Trophoblast cell (in vitro differentiated cells and primary cell): ENCODE results near the gene IFI44.

Experiments used
- DNase-seq, 2 donors: peaks; one replicate each; pipeline ENCODE4 v3.0.0-alpha.2; 2016
- H2AFZ ChIP-seq: 2 replicates; pipeline ENCODE4 v1.6.1; 2013; ENCODE audit warnings: low read length, moderate library complexity, mild to moderate bottlenecking; ENCODE audit not compliant: insufficient read depth, poor library complexity
- H2AK5ac ChIP-seq: 2 replicates; pipeline ENCODE4 v1.6.1; 2013; ENCODE audit warnings: mild to moderate bottlenecking, low read length
- H2BK120ac ChIP-seq: 2 replicates; pipeline ENCODE4 v1.6.1; 2013; ENCODE audit warnings: low read length, mild to moderate bottlenecking, moderate library complexity; ENCODE audit not compliant: insufficient read depth, poor library complexity
- H2BK12ac ChIP-seq: 2 replicates; pipeline ENCODE4 v1.6.1; 2013; ENCODE audit warnings: mild to moderate bottlenecking, low read length, moderate library complexity
- H2BK5ac ChIP-seq: 2 replicates; pipeline ENCODE4 v1.6.1; 2013; ENCODE audit warnings: low read length, low read depth, moderate library complexity, mild to moderate bottlenecking; ENCODE audit not compliant: poor library complexity
- H3K14ac ChIP-seq: 2 replicates; pipeline ENCODE4 v1.6.1; 2013; ENCODE audit warnings: mild to moderate bottlenecking, low read length
- H3K18ac ChIP-seq: 2 replicates; pipeline ENCODE4 v1.6.1; 2013; ENCODE audit warnings: mild to moderate bottlenecking, low read length
- H3K23ac ChIP-seq: 2 replicates; pipeline ENCODE4 v1.6.1; 2013; ENCODE audit warnings: low read length
- H3K27ac ChIP-seq: 2 replicates; pipeline ENCODE4 v1.5.1; 2013; ENCODE audit warnings: low read depth, mild to moderate bottlenecking, inconsistent platforms, low read length, moderate library complexity
- H3K27me3 ChIP-seq: 2 replicates; pipeline ENCODE4 v1.6.1; 2013; ENCODE audit warnings: inconsistent platforms, mild to moderate bottlenecking, low read length, moderate library complexity; ENCODE audit not compliant: insufficient read depth
- H3K36me3 ChIP-seq, 2 experiments: 1 replicate in 1 of 2; 2 replicates in 1 of 2; pipeline ENCODE4 v1.6.1; 2013; ENCODE audit warnings: low read length in 2 of 2, mild to moderate bottlenecking in 2 of 2, moderate library complexity in 1 of 2; ENCODE audit not compliant: insufficient read depth in 2 of 2, control insufficient read depth in 1 of 2
- H3K4ac ChIP-seq: 2 replicates; pipeline ENCODE4 v1.6.1; 2013; ENCODE audit warnings: low read depth, mild to moderate bottlenecking, low read length, moderate library complexity
- H3K4me1 ChIP-seq, 2 experiments: 1 replicate in 1 of 2; 2 replicates in 1 of 2; pipeline ENCODE4 v1.6.1; 2013; ENCODE audit warnings: low read length in 2 of 2, mild to moderate bottlenecking in 2 of 2, moderate library complexity in 1 of 2; ENCODE audit not compliant: insufficient read depth in 2 of 2, control insufficient read depth in 1 of 2
- H3K4me2 ChIP-seq: 2 replicates; pipeline ENCODE4 v1.6.1; 2013; ENCODE audit warnings: inconsistent platforms, mild to moderate bottlenecking, low read length, moderate library complexity
- H3K4me3 ChIP-seq: 2 replicates; pipeline ENCODE4 v1.5.1; 2013; ENCODE audit warnings: mild to moderate bottlenecking, low read depth, low read length, inconsistent platforms
- H3K79me1 ChIP-seq: one replicate; pipeline ENCODE4 v1.6.1; 2013; ENCODE audit warnings: low read length
- H3K79me2 ChIP-seq: 2 replicates; pipeline ENCODE4 v1.6.1; 2013; ENCODE audit warnings: low read length, mild to moderate bottlenecking; ENCODE audit not compliant: control insufficient read depth, insufficient read depth, poor library complexity
- H3K9ac ChIP-seq: 2 replicates; pipeline ENCODE4 v1.6.1; 2013; ENCODE audit warnings: mild to moderate bottlenecking, low read length
- H3K9me3 ChIP-seq: 2 replicates; pipeline ENCODE4 v1.6.1; 2013; ENCODE audit warnings: low read depth, mild to moderate bottlenecking, control low read depth, inconsistent platforms, low read length; ENCODE audit not compliant: insufficient read depth
- H4K12ac ChIP-seq: 2 replicates; pipeline ENCODE4 v1.6.1; 2013; ENCODE audit warnings: low read depth, mild to moderate bottlenecking, low read length, moderate library complexity
- H4K8ac ChIP-seq: 2 replicates; pipeline ENCODE4 v1.6.1; 2013; ENCODE audit warnings: low read depth, mild to moderate bottlenecking, low read length, moderate library complexity
- H4K91ac ChIP-seq: one replicate; pipeline ENCODE4 v1.6.1; 2013; ENCODE audit warnings: low read depth, mild to moderate bottlenecking, low read length, moderate library complexity
- WGBS: extraction: QIAGEN DNeasy Blood & Tissue Kit; methylation state at CpG from one replicate; pipeline ENCODE4 v1.1.7; 2013; ENCODE audit warnings: missing lambda C conversion rate; ENCODE audit not compliant: insufficient read length, insufficient coverage; ENCODE audit errors: extremely low coverage; 5-methylcytosine and 5-hydroxymethylcytosine counted together

The IFI44 gene

GRCh38 chr1:78647238-78647637 lies 2.4 kb upstream of the IFI44 start:
- H3K23ac ChIP-seq, result no peak overlapping the region
- H3K36me3 ChIP-seq, result no peaks in the 10 kb centered on the region
- H2BK5ac ChIP-seq, result no peak overlapping the region
- H3K79me2 ChIP-seq, result no peaks in the 10 kb centered on the region
- DNase-seq, result no peak
- no peak overlapping the region for H2AFZ ChIP-seq
- WGBS, result no CpG with 5 or more reads among the region's 1 CpG
- H3K9me3 ChIP-seq, result peaks cover 5% of the 10 kb centered on the region
- H3K18ac ChIP-seq, result no peak overlapping the region
- no peaks in the 10 kb centered on the region for H3K79me1 ChIP-seq
- no peak overlapping the region for H2AK5ac ChIP-seq
- H2BK12ac ChIP-seq, result no peak overlapping the region
- H2BK120ac ChIP-seq, result no peak overlapping the region
- H4K8ac ChIP-seq, result no peak overlapping the region
- H3K14ac ChIP-seq, result no peak overlapping the region
- no peak overlapping the region for H3K4ac ChIP-seq
- H3K27me3 ChIP-seq, result no peaks in the 10 kb centered on the region
- H3K4me1 ChIP-seq, result no peaks in the 10 kb centered on the region
- no peak overlapping the region for H3K9ac ChIP-seq
- H3K4me2 ChIP-seq, result no peak overlapping the region
- no peak overlapping the region for H3K4me3 ChIP-seq
- no peak overlapping the region for H4K91ac ChIP-seq
- no peak overlapping the region for H4K12ac ChIP-seq
- no peak overlapping the region for H3K27ac ChIP-seq

- Histone ChIP-seq H3K23ac (no peak overlapping the region), H3K9me3 (peaks cover 5% of the 10 kb centered on the region), H3K9ac (no peak overlapping the region), H2AK5ac (no peak overlapping the region), H3K4me1 (no peaks in the 10 kb centered on the region), H3K4me3 (no peak overlapping the region), H3K4me2 (no peak overlapping the region), H4K91ac (no peak overlapping the region), H3K4ac (no peak overlapping the region), H2BK120ac (no peak overlapping the region), H3K18ac (no peak overlapping the region), H3K27me3 (no peaks in the 10 kb centered on the region), H3K36me3 (no peaks in the 10 kb centered on the region), H2BK5ac (no peak overlapping the region), H3K27ac (no peak overlapping the region), H4K8ac (no peak overlapping the region), H2BK12ac (no peak overlapping the region), H3K79me2 (no peaks in the 10 kb centered on the region), H4K12ac (no peak overlapping the region), H3K14ac (no peak overlapping the region), H2AFZ (no peak overlapping the region), H3K79me1 (no peaks in the 10 kb centered on the region)
- DNase-seq, result no peak
- no CpG with 5 or more reads among the region's 6 CpGs for WGBS
Observed at GRCh38 chr1:78650114-78650660, 556 bp downstream of the IFI44 start.

GRCh38 chr1:78651241-78651640 lies 1.6 kb downstream of the IFI44 start:
- H3K79me1 ChIP-seq, result no peaks in the 10 kb centered on the region
- no peak overlapping the region for H4K8ac ChIP-seq
- no peak overlapping the region for H2AK5ac ChIP-seq
- no peak overlapping the region for H3K4ac ChIP-seq
- DNase-seq, result no peak
- H3K36me3 ChIP-seq, result no peaks in the 10 kb centered on the region
- H3K18ac ChIP-seq, result no peak overlapping the region
- H3K27me3 ChIP-seq, result no peaks in the 10 kb centered on the region
- WGBS, result no CpG with 5 or more reads among the region's 12 CpGs
- no peak overlapping the region for H2BK5ac ChIP-seq
- no peak overlapping the region for H4K91ac ChIP-seq
- H3K9me3 ChIP-seq, result peaks cover 5% of the 10 kb centered on the region
- H3K79me2 ChIP-seq, result no peaks in the 10 kb centered on the region
- H2BK12ac ChIP-seq, result no peak overlapping the region
- no peak overlapping the region for H3K27ac ChIP-seq
- no peak overlapping the region for H4K12ac ChIP-seq
- no peak overlapping the region for H2AFZ ChIP-seq
- no peaks in the 10 kb centered on the region for H3K4me1 ChIP-seq
- H2BK120ac ChIP-seq, result no peak overlapping the region
- H3K9ac ChIP-seq, result no peak overlapping the region
- H3K23ac ChIP-seq, result no peak overlapping the region
- no peak overlapping the region for H3K4me3 ChIP-seq
- H3K4me2 ChIP-seq, result no peak overlapping the region
- H3K14ac ChIP-seq, result no peak overlapping the region

GRCh38 chr1:78652019-78652560 lies 2.5 kb downstream of the IFI44 start:
- Histone ChIP-seq H4K8ac (no peak overlapping the region), H3K79me1 (no peaks in the 10 kb centered on the region), H4K91ac (no peak overlapping the region), H2BK120ac (no peak overlapping the region), H3K36me3 (no peaks in the 10 kb centered on the region), H2BK12ac (no peak overlapping the region), H3K9ac (no peak overlapping the region), H3K79me2 (no peaks in the 10 kb centered on the region), H2AK5ac (no peak overlapping the region), H3K27ac (no peak overlapping the region), H3K27me3 (no peaks in the 10 kb centered on the region), H3K4me1 (no peaks in the 10 kb centered on the region), H3K4me2 (no peak overlapping the region), H3K18ac (no peak overlapping the region), H2AFZ (no peak overlapping the region), H3K23ac (no peak overlapping the region), H4K12ac (no peak overlapping the region), H3K9me3 (peaks cover 3% of the 10 kb centered on the region), H3K4ac (no peak overlapping the region), H3K14ac (no peak overlapping the region), H2BK5ac (no peak overlapping the region), H3K4me3 (no peak overlapping the region)
- no peak for DNase-seq
- WGBS, result no CpG with 5 or more reads among the region's 17 CpGs
